ENCODE data around the gene MACROH2A2.
A peak's percentile ranks its signal among the peaks of the same experiment; 100 is the strongest.

MACROH2A2 gene

DNA sequence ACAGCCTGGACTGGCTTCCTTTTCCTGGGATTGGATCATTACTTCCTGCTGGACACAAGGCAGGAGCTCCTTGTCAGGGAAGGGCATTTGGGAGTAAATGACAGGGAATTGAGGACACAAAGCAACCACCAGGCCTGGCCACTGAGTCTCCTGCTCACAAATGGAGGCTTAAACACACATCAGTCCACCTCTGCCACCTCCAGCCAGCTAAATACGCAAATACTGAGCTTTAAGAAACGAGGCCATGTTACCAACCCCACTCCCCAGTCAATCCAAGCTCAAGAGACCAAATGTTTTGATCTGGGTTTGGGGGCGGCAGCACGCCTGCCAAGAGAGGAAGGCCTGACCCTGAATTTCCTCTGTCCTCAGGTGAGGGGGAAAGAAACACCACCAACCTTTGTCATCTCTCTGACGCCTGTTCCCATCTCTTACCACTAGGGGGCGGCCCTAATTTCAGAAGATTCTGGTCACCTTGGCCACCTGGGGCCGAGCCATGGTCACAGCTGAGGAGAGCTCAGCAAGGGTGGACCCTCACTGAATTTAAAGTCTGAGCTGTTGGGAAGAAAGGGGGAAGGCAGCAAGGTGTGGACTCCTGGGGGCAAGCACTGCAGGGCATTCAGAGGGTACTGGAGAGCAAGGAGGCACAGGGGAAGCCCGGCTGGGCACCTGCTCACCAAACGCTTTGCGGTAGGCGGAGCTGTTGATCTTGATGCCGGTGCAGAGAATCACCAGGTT, 63.5 kb downstream of the MACROH2A2 start:
- no peaks in the 10 kb centered on the region for H3K9me3 ChIP-seq
- H3K27me3 ChIP-seq, result no peaks in the 10 kb centered on the region
- peaks cover 52 to 89% (median 81%) of the 10 kb centered on the region in 3 donors for H3K36me3 ChIP-seq
- peak in 1 of 2 donors; percentile 51 for DNase-seq
- H3K4me3 ChIP-seq, result no peak overlapping the region
- intact Hi-C loops (cut with DNase I; ENCODE audit: low total_unique reads), result no loop called here
- TF ChIP-seq, protein P1, sequence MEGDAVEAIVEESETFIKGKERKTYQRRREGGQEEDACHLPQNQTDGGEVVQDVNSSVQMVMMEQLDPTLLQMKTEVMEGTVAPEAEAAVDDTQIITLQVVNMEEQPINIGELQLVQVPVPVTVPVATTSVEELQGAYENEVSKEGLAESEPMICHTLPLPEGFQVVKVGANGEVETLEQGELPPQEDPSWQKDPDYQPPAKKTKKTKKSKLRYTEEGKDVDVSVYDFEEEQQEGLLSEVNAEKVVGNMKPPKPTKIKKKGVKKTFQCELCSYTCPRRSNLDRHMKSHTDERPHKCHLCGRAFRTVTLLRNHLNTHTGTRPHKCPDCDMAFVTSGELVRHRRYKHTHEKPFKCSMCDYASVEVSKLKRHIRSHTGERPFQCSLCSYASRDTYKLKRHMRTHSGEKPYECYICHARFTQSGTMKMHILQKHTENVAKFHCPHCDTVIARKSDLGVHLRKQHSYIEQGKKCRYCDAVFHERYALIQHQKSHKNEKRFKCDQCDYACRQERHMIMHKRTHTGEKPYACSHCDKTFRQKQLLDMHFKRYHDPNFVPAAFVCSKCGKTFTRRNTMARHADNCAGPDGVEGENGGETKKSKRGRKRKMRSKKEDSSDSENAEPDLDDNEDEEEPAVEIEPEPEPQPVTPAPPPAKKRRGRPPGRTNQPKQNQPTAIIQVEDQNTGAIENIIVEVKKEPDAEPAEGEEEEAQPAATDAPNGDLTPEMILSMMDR (IDR thresholded peaks at IDR 0.05), result peak; percentile 81 to 82
- H3K4me1 ChIP-seq, result no peaks in the 10 kb centered on the region
- H3K27ac ChIP-seq, result no peak overlapping the region

DNA sequence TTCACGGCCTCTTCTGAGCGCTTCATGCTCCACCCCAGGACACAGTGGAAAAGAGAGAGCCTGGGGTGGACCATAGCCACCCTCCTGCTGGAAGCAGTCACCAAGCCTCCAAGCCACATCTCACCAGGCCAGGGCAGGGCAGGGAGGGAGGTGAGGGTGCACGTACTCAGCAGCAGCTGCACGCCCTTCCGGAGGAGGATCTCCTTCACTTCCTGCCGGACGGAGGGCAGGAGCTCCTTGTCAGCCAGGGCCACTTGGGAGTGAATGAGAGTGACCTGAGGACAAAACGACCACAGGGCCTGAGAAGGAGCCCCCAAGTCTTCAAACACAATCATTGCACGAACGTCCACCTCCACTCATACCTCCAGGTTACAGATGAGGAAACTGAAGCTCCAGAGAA, 65.0 kb downstream of the MACROH2A2 start:
- H3K9me3 ChIP-seq, result no peaks in the 10 kb centered on the region
- peaks cover 42 to 85% (median 70%) of the 10 kb centered on the region in 3 donors for H3K36me3 ChIP-seq
- intact Hi-C loops (cut with DNase I; ENCODE audit: low total_unique reads), result no loop called here
- TF ChIP-seq, protein P1 (IDR thresholded peaks at IDR 0.05), result no peak
- H3K4me3 ChIP-seq, result no peak overlapping the region
- no peaks in the 10 kb centered on the region for H3K27me3 ChIP-seq
- no peaks in the 10 kb centered on the region for H3K4me1 ChIP-seq
- DNase-seq, result no peak
- H3K27ac ChIP-seq, result no peak overlapping the region

DNA sequence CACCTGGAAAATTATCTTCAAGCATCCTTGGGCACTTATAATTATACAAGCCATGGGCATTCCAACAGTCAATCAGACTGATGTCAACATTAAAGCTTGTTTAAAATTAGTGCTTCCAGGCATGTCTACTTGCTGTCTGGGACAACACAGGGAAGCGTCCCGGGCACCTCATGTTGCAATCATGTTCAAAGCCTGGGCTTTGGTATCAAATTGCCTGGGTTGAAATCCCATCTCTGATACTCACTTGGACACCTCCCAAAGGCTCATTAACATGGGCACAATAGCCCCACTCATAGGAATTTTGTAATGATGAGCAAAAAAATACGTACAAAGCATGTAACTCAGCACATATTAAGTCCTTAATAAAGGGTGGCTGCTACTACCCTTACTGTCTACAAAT, 65.5 kb downstream of the MACROH2A2 start:
- H3K36me3 ChIP-seq, result peaks cover 40 to 85% (median 70%) of the 10 kb centered on the region in 3 donors
- no peak overlapping the region for H3K4me3 ChIP-seq
- TF ChIP-seq, protein P1 (IDR thresholded peaks at IDR 0.05), result no peak
- no peaks in the 10 kb centered on the region for H3K27me3 ChIP-seq
- DNase-seq, result no peak
- no peaks in the 10 kb centered on the region for H3K4me1 ChIP-seq
- H3K27ac ChIP-seq, result no peak overlapping the region
- no peaks in the 10 kb centered on the region for H3K9me3 ChIP-seq
- intact Hi-C loops (cut with DNase I; ENCODE audit: low total_unique reads), result no loop called here

DNA sequence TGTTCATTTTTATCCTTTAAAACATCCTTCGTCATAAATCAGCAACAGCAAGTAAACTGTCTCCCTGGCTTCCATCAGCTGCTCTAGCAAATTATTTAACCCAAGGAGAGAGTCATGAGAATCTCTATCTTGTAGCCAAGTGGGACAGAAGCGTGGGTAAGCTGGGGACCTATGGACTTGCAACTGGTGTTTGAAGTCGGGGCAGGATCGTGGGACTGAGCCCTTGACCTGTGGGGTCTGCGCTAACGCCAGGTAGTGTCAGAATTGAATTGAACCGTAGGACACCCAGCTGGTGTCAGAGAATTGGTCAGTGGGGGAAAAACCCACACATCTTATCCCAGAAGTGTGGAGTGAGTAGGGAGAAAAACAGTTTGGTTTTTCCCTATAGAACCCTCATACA, 66.6 kb downstream of the MACROH2A2 start:
- TF ChIP-seq, protein P1 (IDR thresholded peaks at IDR 0.05), result no peak
- peaks cover 30 to 83% (median 66%) of the 10 kb centered on the region in 3 donors for H3K36me3 ChIP-seq
- H3K27me3 ChIP-seq, result no peaks in the 10 kb centered on the region
- no peak overlapping the region for H3K27ac ChIP-seq
- no peak for DNase-seq
- H3K4me1 ChIP-seq, result no peaks in the 10 kb centered on the region
- no peaks in the 10 kb centered on the region for H3K9me3 ChIP-seq
- intact Hi-C loops (cut with DNase I; ENCODE audit: low total_unique reads), result no loop called here
- H3K4me3 ChIP-seq, result no peak overlapping the region

DNA sequence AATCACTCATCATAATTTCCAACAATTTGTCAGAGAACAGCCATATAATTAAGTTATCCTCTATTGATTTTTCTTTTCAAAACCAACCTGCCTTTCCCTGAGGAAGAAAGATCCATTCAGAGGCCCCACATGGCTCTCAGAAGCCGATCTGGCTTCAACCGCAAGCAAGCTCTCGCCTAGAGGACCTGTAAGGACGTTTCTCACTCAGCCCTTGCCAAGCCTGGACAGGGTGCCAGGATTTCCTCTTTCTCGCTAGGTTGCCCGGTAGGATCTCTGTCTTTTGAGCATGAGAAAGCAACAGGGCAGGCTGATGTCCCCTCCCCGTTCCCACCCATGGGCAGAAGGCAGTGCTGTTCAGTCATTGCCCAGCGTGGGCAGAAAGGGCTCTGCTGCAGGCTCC, 67.0 kb downstream of the MACROH2A2 start:
- Histone ChIP-seq H3K9me3 (no peaks in the 10 kb centered on the region), H3K36me3 (peaks cover 26 to 78% (median 62%) of the 10 kb centered on the region in 3 donors), H3K4me3 (no peak overlapping the region), H3K4me1 (no peaks in the 10 kb centered on the region), H3K27ac (no peak overlapping the region), H3K27me3 (no peaks in the 10 kb centered on the region)
- intact Hi-C loops (cut with DNase I; ENCODE audit: low total_unique reads), result no loop called here
- no peak for DNase-seq
- TF ChIP-seq, protein P1 (IDR thresholded peaks at IDR 0.05), result no peak

Measured in tibial artery (tissue), 4 donors.